Midbrain (tissue), 1 donor: Measurements from ENCODE around the gene FSTL4.

Experiments
- DNase-seq: peaks from one replicate; lab custom pipeline; 2025; lab: John Stamatoyannopoulos, UW

The FSTL4 gene

GRCh38 chr5:133478199-133478985, 133.9 kb downstream of the FSTL4 start:
- no peak for DNase-seq

- no peak for DNase-seq
Measured at GRCh38 chr5:133475986-133476385, 136.4 kb downstream of the FSTL4 start.

- no peak for DNase-seq
Measured at GRCh38 chr5:133474851-133475590, 137.3 kb downstream of the FSTL4 start.

- no peak for DNase-seq
Measured at GRCh38 chr5:133473291-133473690, 139.1 kb downstream of the FSTL4 start.

- DNase-seq: no peak
Measured at GRCh38 chr5:133472829-133473228, 139.5 kb downstream of the FSTL4 start.

GRCh38 chr5:133471699-133472098, 140.6 kb downstream of the FSTL4 start:
- DNase-seq: no peak

GRCh38 chr5:133470841-133471240, 141.5 kb downstream of the FSTL4 start:
- no peak for DNase-seq

GRCh38 chr5:133469846-133470245, 142.5 kb downstream of the FSTL4 start:
- DNase-seq: no peak

GRCh38 chr5:133469252-133469651, 143.1 kb downstream of the FSTL4 start:
- DNase-seq: no peak

- no peak for DNase-seq
Measured at GRCh38 chr5:133468596-133468995, 143.7 kb downstream of the FSTL4 start.

GRCh38 chr5:133467826-133468463, 144.4 kb downstream of the FSTL4 start:
- no peak for DNase-seq

- DNase-seq: no peak
Measured at GRCh38 chr5:133467335-133467779, 145.0 kb downstream of the FSTL4 start.

GRCh38 chr5:133466556-133467334, 145.6 kb downstream of the FSTL4 start:
- no peak for DNase-seq

GRCh38 chr5:133464013-133464412, 148.3 kb downstream of the FSTL4 start:
- DNase-seq: no peak

GRCh38 chr5:133461796-133462516, 150.4 kb downstream of the FSTL4 start:
- no peak for DNase-seq

- DNase-seq: no peak
Measured at GRCh38 chr5:133460172-133460758, 152.1 kb downstream of the FSTL4 start.

GRCh38 chr5:133459474-133460160, 152.7 kb downstream of the FSTL4 start:
- no peak for DNase-seq

- DNase-seq: no peak
Measured at GRCh38 chr5:133458435-133458834, 153.9 kb downstream of the FSTL4 start.

GRCh38 chr5:133457439-133458355, 154.6 kb downstream of the FSTL4 start:
- no peak for DNase-seq
